ENCODE measurements around the gene NUAK2.

- TF ChIP-seq CTCF (conservative IDR thresholded peaks at IDR 0.05) (no peak), EZH2 (IDR thresholded peaks at IDR 0.05; ENCODE audit: low read depth) (no peak)
Observed at GRCh38 chr1:205316161-205316566, 5.4 kb downstream of the NUAK2 start.

All from PC-9 (cell line).